HepG2 (cell line): ENCODE measurements around the gene NSUN5. TPM values are rescaled to one million over a fixed set of nuclear protein-coding genes. Genes with fewer than 3 reads are reported as not detected.

ENCODE experiments used
- ATF5 ChIP-seq: sonication (generic); formaldehyde crosslinking; IDR thresholded peaks from 2 replicates; pipeline ENCODE4 v1.4.0; 2020; ENCODE audit warnings: mild to moderate bottlenecking, low read depth, missing genetic modification reagents
- CAMTA2 ChIP-seq: sonication (generic); formaldehyde crosslinking; IDR thresholded peaks from 2 replicates; pipeline ENCODE4 v1.4.0; 2020; ENCODE audit warnings: mild to moderate bottlenecking, missing genetic modification reagents, borderline replicate concordance
- CREM ChIP-seq, 2 experiments: sonication (generic) in 1 of 2; formaldehyde crosslinking in 1 of 2; IDR thresholded peaks; 2 replicates each; pipeline versions ENCODE4 v1.4.0 to v1.6.1; 2016 to 2020; ENCODE audit warnings: antibody characterized with exemption in 1 of 2, mild to moderate bottlenecking in 1 of 2, missing genetic modification reagents in 1 of 2
- GABPA ChIP-seq, 2 experiments: IDR thresholded peaks; 2 replicates each; pipeline ENCODE4 v1.6.1; 2011 to 2016; ENCODE audit warnings: low read depth in 2 of 2, low read length in 1 of 2, missing biosample characterization in 1 of 2, missing genetic modification characterization in 1 of 2
- KLF12 ChIP-seq: sonication (generic); formaldehyde crosslinking; IDR thresholded peaks from 2 replicates; pipeline ENCODE4 v1.4.0; 2020; ENCODE audit warnings: missing genetic modification reagents, borderline replicate concordance
- MED8 ChIP-seq: sonication (generic); formaldehyde crosslinking; IDR thresholded peaks from 2 replicates; pipeline ENCODE4 v1.8.1; 2023; ENCODE audit warnings: mild to moderate bottlenecking, missing genetic modification reagents; ENCODE audit not compliant: insufficient replicate concordance
- RAD21 ChIP-seq: fragments of 450-650 bp; formaldehyde crosslinking; IDR thresholded peaks from 2 replicates; pipeline ENCODE4 v1.5.0; 2020; ENCODE audit warnings: mild to moderate bottlenecking
- REST ChIP-seq, 2 experiments: IDR thresholded peaks; 2 replicates each; pipeline ENCODE4 v1.6.1; 2011 to 2012; ENCODE audit warnings: low read length in 2 of 2, borderline replicate concordance in 1 of 2, low read depth in 1 of 2, mild to moderate bottlenecking in 1 of 2, moderate library complexity in 1 of 2
- SMYD3 ChIP-seq: sonication (generic); formaldehyde crosslinking; IDR thresholded peaks from 2 replicates; pipeline ENCODE4 v1.8.1; 2023; ENCODE audit warnings: mild to moderate bottlenecking, missing genetic modification reagents
- ZFAT ChIP-seq: sonication (generic); formaldehyde crosslinking; conservative IDR thresholded peaks from 2 replicates; pipeline ENCODE4 v1.8.1; 2023; ENCODE audit warnings: missing genetic modification reagents, inconsistent platforms
- ZKSCAN8 ChIP-seq: IDR thresholded peaks from 2 replicates; pipeline ENCODE4 v1.6.1; 2016; ENCODE audit warnings: borderline replicate concordance, missing genetic modification reagents, missing compliant biosample characterization
- ZNF101 ChIP-seq: sonication (generic); formaldehyde crosslinking; IDR thresholded peaks from 2 replicates; pipeline ENCODE4 v1.4.0; 2020; ENCODE audit warnings: mild to moderate bottlenecking, low read depth, missing genetic modification reagents, borderline replicate concordance
- ZNF34 ChIP-seq: sonication (generic); formaldehyde crosslinking; IDR thresholded peaks from 2 replicates; pipeline ENCODE4 v1.4.0; 2020; ENCODE audit warnings: mild to moderate bottlenecking, missing genetic modification reagents, borderline replicate concordance
- ZNF639 ChIP-seq: conservative IDR thresholded peaks from 2 replicates; pipeline ENCODE4 v1.6.1; 2018; ENCODE audit warnings: missing genetic modification reagents
- ZNF674 ChIP-seq: sonication (generic); formaldehyde crosslinking; IDR thresholded peaks from 2 replicates; pipeline ENCODE4 v1.5.0; 2020; ENCODE audit warnings: low read depth, mild to moderate bottlenecking, missing genetic modification reagents
- ZNF841 ChIP-seq: sonication (generic); formaldehyde crosslinking; IDR thresholded peaks from 2 replicates; pipeline ENCODE4 v1.8.1; 2023; ENCODE audit warnings: missing genetic modification reagents, borderline replicate concordance
- ZSCAN20 ChIP-seq: sonication (generic); formaldehyde crosslinking; IDR thresholded peaks from 2 replicates; pipeline ENCODE4 v1.4.0; 2020; ENCODE audit warnings: missing genetic modification reagents, mild to moderate bottlenecking, borderline replicate concordance
- ZSCAN21 ChIP-seq: sonication (generic); formaldehyde crosslinking; IDR thresholded peaks from 2 replicates; pipeline ENCODE4 v1.8.0; 2022; ENCODE audit warnings: mild to moderate bottlenecking, missing genetic modification reagents, moderate library complexity, borderline replicate concordance
- ZSCAN30 ChIP-seq: sonication (generic); formaldehyde crosslinking; IDR thresholded peaks from 2 replicates; pipeline ENCODE4 v1.5.0; 2020; ENCODE audit warnings: mild to moderate bottlenecking, missing genetic modification reagents
- polyA plus RNA-seq, 8 experiments: library from polyadenylated mRNA; depleted of rRNA in 3 of 8; stranded (reverse) in 7 of 8; unstranded in 1 of 8; fragments of >200 nt; fragmentation: Illumina TruSeq in 4 of 8; extraction: Trizol in 4 of 8; gene quantifications; 2 replicates each; pipeline versions ENCODE4 v1.2.1 to v1.2.3, GENCODE V29; 2011 to 2016; ENCODE audit warnings: low read depth in 4 of 8, missing spikeins in 1 of 8, mixed read lengths in 1 of 8; ENCODE audit not compliant: insufficient read depth in 1 of 8
- total RNA-seq, 5 experiments: library from RNA; depleted of rRNA; stranded (reverse); fragments of >200 nt; fragmentation: Illumina TruSeq; extraction: Trizol; gene quantifications; 2 replicates each; pipeline ENCODE4 v1.2.3, GENCODE V29; 2016; ENCODE audit warnings: low read depth in 1 of 5
- TF ChIP-seq, protein P1 (sequence below): sonication (generic); formaldehyde crosslinking; IDR thresholded peaks from 2 replicates; pipeline ENCODE4 v1.4.0; 2020; ENCODE audit warnings: missing genetic modification reagents

The NSUN5 gene
- total and polyA plus RNA-seq, 2 of the 13 experiments (the other 11 are each of a cell fraction or from before 2014, with no cell fraction given): 19.9 to 35.8 TPM

GRCh38 chr7:73308665-73309214, at the start of gene NSUN5 (continued):
- TF ChIP-seq SMYD3 (CRISPR knock-in tag): 0 out of 2 replicates have a peak, but pooled peaks have one; percentile 32
- 0 out of 2 replicates have a peak, but pooled peaks have one; percentile 50 for TF ChIP-seq ZNF674
- 0 out of 2 replicates have a peak, but pooled peaks have one; percentile 70 for TF ChIP-seq ZSCAN20 (CRISPR knock-in tag)
- peak in 1 of 2 experiments; percentile 53; a peak in 1 of 4 replicates for TF ChIP-seq REST (IDR thresholded peaks at IDR 0.05; ENCODE audit: borderline replicate concordance in 1 of 2, low read depth in 1 of 2, low read length in 2 of 2)
- 0 out of 2 replicates have a peak, but pooled peaks have one; percentile 59 for TF ChIP-seq ZNF639 (CRISPR knock-in tag)
- TF ChIP-seq ZSCAN30 (CRISPR knock-in tag): no peak
- TF ChIP-seq MED8 (CRISPR knock-in tag): peak; percentile 30
- no peak for TF ChIP-seq RAD21 (CRISPR knock-in tag)
- TF ChIP-seq ZFAT (CRISPR knock-in tag): peak; percentile 77
- TF ChIP-seq ZNF841 (CRISPR knock-in tag): no peak; the same call in 1 of the 2 replicates
- peak; percentile 90; the same call in 1 of the 2 replicates for TF ChIP-seq ZSCAN21 (CRISPR knock-in tag)
- peak; percentile 32; the same call in 1 of the 2 replicates for TF ChIP-seq CREM (IDR thresholded peaks at IDR 0.05)
- TF ChIP-seq CREM (CRISPR knock-in tag; IDR thresholded peaks at IDR 0.05): no peak
- TF ChIP-seq CAMTA2 (CRISPR knock-in tag): no peak
- TF ChIP-seq ZNF101 (CRISPR knock-in tag): no peak
- TF ChIP-seq KLF12 (CRISPR knock-in tag): peak; percentile 83
- peak; percentile 94 for TF ChIP-seq ATF5 (CRISPR knock-in tag)
- TF ChIP-seq GABPA (IDR thresholded peaks at IDR 0.05; ENCODE audit: low read depth, low read length): peak; percentile 88
- peak; percentile 96 for TF ChIP-seq GABPA (CRISPR knock-in tag; IDR thresholded peaks at IDR 0.05; ENCODE audit: low read depth)
- TF ChIP-seq, protein P1, sequence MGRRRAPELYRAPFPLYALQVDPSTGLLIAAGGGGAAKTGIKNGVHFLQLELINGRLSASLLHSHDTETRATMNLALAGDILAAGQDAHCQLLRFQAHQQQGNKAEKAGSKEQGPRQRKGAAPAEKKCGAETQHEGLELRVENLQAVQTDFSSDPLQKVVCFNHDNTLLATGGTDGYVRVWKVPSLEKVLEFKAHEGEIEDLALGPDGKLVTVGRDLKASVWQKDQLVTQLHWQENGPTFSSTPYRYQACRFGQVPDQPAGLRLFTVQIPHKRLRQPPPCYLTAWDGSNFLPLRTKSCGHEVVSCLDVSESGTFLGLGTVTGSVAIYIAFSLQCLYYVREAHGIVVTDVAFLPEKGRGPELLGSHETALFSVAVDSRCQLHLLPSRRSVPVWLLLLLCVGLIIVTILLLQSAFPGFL (CRISPR knock-in tag): no peak
- 0 out of 2 replicates have a peak, but pooled peaks have one; percentile 49 for TF ChIP-seq ZNF34
- no peak for TF ChIP-seq ZKSCAN8
